ENCODE measurements around the gene CEP70. TPM values are rescaled to one million over a fixed set of nuclear protein-coding genes. Genes with fewer than 3 reads are reported as not detected.

CEP70 gene
- total and polyA plus RNA-seq, 2 experiments from 2014 or later, result 7.6 to 7.8 TPM

DNA sequence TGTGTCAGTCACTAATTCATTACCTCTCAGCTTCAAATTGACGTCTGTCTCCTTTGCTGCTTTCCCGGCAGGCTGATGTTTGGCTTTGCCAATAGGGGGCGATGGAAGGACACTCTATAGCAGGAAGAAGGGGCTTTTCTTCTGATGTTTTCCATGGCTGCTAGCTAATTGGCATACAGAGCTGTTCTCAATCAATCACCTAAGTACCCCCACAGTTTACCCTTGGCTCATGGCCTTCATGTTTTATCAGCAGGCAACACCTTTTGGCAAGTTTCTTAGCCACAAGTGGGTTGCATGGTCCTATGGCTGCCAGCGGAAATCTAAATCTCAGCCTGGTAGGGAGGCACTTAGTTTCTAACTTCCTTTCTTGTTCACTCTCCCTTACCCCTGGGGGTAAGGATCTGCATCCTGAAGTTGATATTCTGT is 114.6 kb downstream of the CEP70 start:
- no peaks in the 10 kb centered on the region for H3K9me2 ChIP-seq (ENCODE audit: insufficient read depth)
- H4K20me1 ChIP-seq (ENCODE audit: insufficient read depth), result no peaks in the 10 kb centered on the region
- H3K4me3 ChIP-seq, result no peak overlapping the region
- WGBS, 2 experiments (ENCODE audit: low coverage in 1 of 2, low lambda C conversion rate in 2 of 2, missing lambda C conversion rate in 2 of 2), result 48 to 59% methylated on average over 4 of the region's 4 CpGs
- TF ChIP-seq EZH2phosphoT487 (IDR thresholded peaks at IDR 0.05; ENCODE audit: insufficient read depth, low read depth) (no peak), EZH2 (IDR thresholded peaks at IDR 0.05; ENCODE audit: insufficient read depth, poor library complexity, severe bottlenecking) (no peak)
- no peak overlapping the region for H3K4me2 ChIP-seq (ENCODE audit: unreplicated experiment)
- no peaks in the 10 kb centered on the region for H3K4me1 ChIP-seq (ENCODE audit: insufficient read depth)
- peak; percentile 57 for DNase-seq
- H3F3A ChIP-seq (ENCODE audit: insufficient read depth), result no peaks in the 10 kb centered on the region
- H3K79me2 ChIP-seq (ENCODE audit: insufficient read depth), result no peaks in the 10 kb centered on the region
- H3K27ac ChIP-seq, result no peak overlapping the region
- no peaks in the 10 kb centered on the region for H3K27me3 ChIP-seq (replicated peaks; ENCODE audit: insufficient read depth)
- H3K36me3 ChIP-seq (ENCODE audit: low read depth), result no peaks in the 10 kb centered on the region
- in situ Hi-C loops (cut with MboI), result no loop called here
- no peak overlapping the region for H2AFZ ChIP-seq
- no peak overlapping the region for H3K9ac ChIP-seq
- no peaks in the 10 kb centered on the region for H3K9me3 ChIP-seq (ENCODE audit: low read depth)

- no peaks in the 10 kb centered on the region for H3K9me2 ChIP-seq (ENCODE audit: insufficient read depth)
- no peaks in the 10 kb centered on the region for H3K79me2 ChIP-seq (ENCODE audit: insufficient read depth)
- H3K9me3 ChIP-seq (ENCODE audit: low read depth), result no peaks in the 10 kb centered on the region
- no peak overlapping the region for H2AFZ ChIP-seq
- in situ Hi-C loops (cut with MboI), result no loop called here
- no peaks in the 10 kb centered on the region for H3F3A ChIP-seq (ENCODE audit: insufficient read depth)
- 68 to 74% methylated on average over 3 of the region's 3 CpGs for WGBS, 2 experiments (ENCODE audit: low coverage in 1 of 2, low lambda C conversion rate in 2 of 2, missing lambda C conversion rate in 2 of 2)
- H4K20me1 ChIP-seq (ENCODE audit: insufficient read depth), result no peaks in the 10 kb centered on the region
- no peak overlapping the region for H3K4me2 ChIP-seq (ENCODE audit: unreplicated experiment)
- TF ChIP-seq EZH2 (IDR thresholded peaks at IDR 0.05; ENCODE audit: insufficient read depth, poor library complexity, severe bottlenecking) (no peak), EZH2phosphoT487 (IDR thresholded peaks at IDR 0.05; ENCODE audit: insufficient read depth, low read depth) (no peak)
- no peak overlapping the region for H3K27ac ChIP-seq
- no peaks in the 10 kb centered on the region for H3K36me3 ChIP-seq (ENCODE audit: low read depth)
- no peaks in the 10 kb centered on the region for H3K4me1 ChIP-seq (ENCODE audit: insufficient read depth)
- H3K27me3 ChIP-seq (replicated peaks; ENCODE audit: insufficient read depth), result no peaks in the 10 kb centered on the region
- no peak overlapping the region for H3K4me3 ChIP-seq
- DNase-seq, result no peak
- no peak overlapping the region for H3K9ac ChIP-seq
Measured at GRCh38 chr3:138477801-138478200, 116.3 kb downstream of the CEP70 start.

DNA sequence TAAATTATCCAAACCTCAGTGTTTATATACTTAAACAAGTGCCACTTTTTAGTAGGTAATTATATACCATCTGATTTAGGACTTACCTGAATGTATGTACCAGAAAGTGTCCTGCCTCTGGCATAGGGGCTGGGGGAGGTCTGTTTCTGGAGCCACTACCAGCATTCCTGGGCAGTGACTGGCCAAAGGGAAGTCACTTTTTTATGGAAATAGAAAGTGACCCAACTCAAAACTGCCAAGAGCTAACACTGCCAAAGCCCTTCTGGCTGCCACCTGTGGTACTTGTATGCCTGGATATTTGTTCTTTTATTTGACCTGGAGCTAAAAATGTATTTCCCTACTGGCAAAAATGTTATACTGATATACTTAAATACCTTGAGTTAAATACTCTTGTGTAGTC is 116.9 kb downstream of the CEP70 start:
- no peak overlapping the region for H3K4me3 ChIP-seq
- H3K79me2 ChIP-seq (ENCODE audit: insufficient read depth), result no peaks in the 10 kb centered on the region
- H3F3A ChIP-seq (ENCODE audit: insufficient read depth), result no peaks in the 10 kb centered on the region
- no peak overlapping the region for H2AFZ ChIP-seq
- no peaks in the 10 kb centered on the region for H3K9me2 ChIP-seq (ENCODE audit: insufficient read depth)
- no peak overlapping the region for H3K9ac ChIP-seq
- H3K9me3 ChIP-seq (ENCODE audit: low read depth), result no peaks in the 10 kb centered on the region
- no peaks in the 10 kb centered on the region for H3K4me1 ChIP-seq (ENCODE audit: insufficient read depth)
- no peaks in the 10 kb centered on the region for H3K27me3 ChIP-seq (replicated peaks; ENCODE audit: insufficient read depth)
- no peaks in the 10 kb centered on the region for H4K20me1 ChIP-seq (ENCODE audit: insufficient read depth)
- no peaks in the 10 kb centered on the region for H3K36me3 ChIP-seq (ENCODE audit: low read depth)
- in situ Hi-C loops (cut with MboI), result no loop called here
- no peak overlapping the region for H3K4me2 ChIP-seq (ENCODE audit: unreplicated experiment)
- no peak for DNase-seq
- TF ChIP-seq EZH2 (IDR thresholded peaks at IDR 0.05; ENCODE audit: insufficient read depth, poor library complexity, severe bottlenecking), result no peak
- no peak for TF ChIP-seq EZH2phosphoT487 (IDR thresholded peaks at IDR 0.05; ENCODE audit: insufficient read depth, low read depth)
- H3K27ac ChIP-seq, result no peak overlapping the region

- in situ Hi-C loops (cut with MboI), result no loop called here
Measured at GRCh38 chr3:138476526-138476925, 117.5 kb downstream of the CEP70 start.

GRCh38 chr3:138474163-138474562 is 119.9 kb downstream of the CEP70 start:
- no peaks in the 10 kb centered on the region for H3K9me3 ChIP-seq (ENCODE audit: low read depth)
- in situ Hi-C loops (cut with MboI), result loop anchor here (25.0 kb wide), 1 partner anchor 438 kb away; no protein-coding TSS in a partner anchor
- no peak overlapping the region for H2AFZ ChIP-seq
- no peak overlapping the region for H3K9ac ChIP-seq
- H3K27ac ChIP-seq, result no peak overlapping the region
- DNase-seq, result no peak
- H3K4me3 ChIP-seq, result no peak overlapping the region
- TF ChIP-seq EZH2 (IDR thresholded peaks at IDR 0.05; ENCODE audit: insufficient read depth, poor library complexity, severe bottlenecking), result no peak
- TF ChIP-seq EZH2phosphoT487 (IDR thresholded peaks at IDR 0.05; ENCODE audit: insufficient read depth, low read depth), result no peak
- no peaks in the 10 kb centered on the region for H3K9me2 ChIP-seq (ENCODE audit: insufficient read depth)
- H3K36me3 ChIP-seq (ENCODE audit: low read depth), result no peaks in the 10 kb centered on the region
- H3K27me3 ChIP-seq (replicated peaks; ENCODE audit: insufficient read depth), result no peaks in the 10 kb centered on the region
- H3K4me1 ChIP-seq (ENCODE audit: insufficient read depth), result no peaks in the 10 kb centered on the region
- no peaks in the 10 kb centered on the region for H3K79me2 ChIP-seq (ENCODE audit: insufficient read depth)
- 93 to 94% methylated on average over 6 of the region's 6 CpGs for WGBS, 2 experiments (ENCODE audit: low coverage in 1 of 2, low lambda C conversion rate in 2 of 2, missing lambda C conversion rate in 2 of 2)
- H3K4me2 ChIP-seq (ENCODE audit: unreplicated experiment), result no peak overlapping the region
- H4K20me1 ChIP-seq (ENCODE audit: insufficient read depth), result no peaks in the 10 kb centered on the region
- H3F3A ChIP-seq (ENCODE audit: insufficient read depth), result no peaks in the 10 kb centered on the region

More at GRCh38 chr3:138476526-138476925, 117.5 kb downstream of the CEP70 start:
- H3K79me2 ChIP-seq (ENCODE audit: insufficient read depth), result no peaks in the 10 kb centered on the region
- no peak overlapping the region for H3K27ac ChIP-seq
- WGBS, 2 experiments (ENCODE audit: low coverage in 1 of 2, low lambda C conversion rate in 2 of 2, missing lambda C conversion rate in 2 of 2), result 88 to 98% methylated on average over 2 of the region's 2 CpGs
- no peak overlapping the region for H3K9ac ChIP-seq
- H3F3A ChIP-seq (ENCODE audit: insufficient read depth), result no peaks in the 10 kb centered on the region
- H3K4me3 ChIP-seq, result no peak overlapping the region
- DNase-seq, result no peak
- no peaks in the 10 kb centered on the region for H3K36me3 ChIP-seq (ENCODE audit: low read depth)
- H2AFZ ChIP-seq, result no peak overlapping the region
- no peaks in the 10 kb centered on the region for H3K27me3 ChIP-seq (replicated peaks; ENCODE audit: insufficient read depth)
- H3K9me3 ChIP-seq (ENCODE audit: low read depth), result no peaks in the 10 kb centered on the region
- H4K20me1 ChIP-seq (ENCODE audit: insufficient read depth), result no peaks in the 10 kb centered on the region
- H3K9me2 ChIP-seq (ENCODE audit: insufficient read depth), result no peaks in the 10 kb centered on the region
- H3K4me2 ChIP-seq (ENCODE audit: unreplicated experiment), result no peak overlapping the region
- no peak for TF ChIP-seq EZH2phosphoT487 (IDR thresholded peaks at IDR 0.05; ENCODE audit: insufficient read depth, low read depth)
- no peak for TF ChIP-seq EZH2 (IDR thresholded peaks at IDR 0.05; ENCODE audit: insufficient read depth, poor library complexity, severe bottlenecking)
- H3K4me1 ChIP-seq (ENCODE audit: insufficient read depth), result no peaks in the 10 kb centered on the region

All from GM23248 (cell line).